GM12878 (cell line): Measurements from ENCODE around the gene SLC7A5.
"Not testable (repeated sequence)": the region's sequence is repeated elsewhere in the genome, so short reads cannot be mapped to it uniquely, and the experiment has no call there.

Experiments used
- CBFB ChIP-seq: IDR thresholded peaks from 2 replicates; pipeline ENCODE4 v1.6.1; 2016; ENCODE audit warnings: antibody characterized with exemption, low read depth
- CREB1 ChIP-seq: IDR thresholded peaks from 2 replicates; pipeline ENCODE4 v1.6.1; 2012; ENCODE audit warnings: low read depth, mild to moderate bottlenecking, inconsistent platforms
- MYB ChIP-seq: fragments of 150-350 bp; IDR thresholded peaks from 2 replicates; pipeline ENCODE4 v1.6.1; 2014; ENCODE audit warnings: mild to moderate bottlenecking, low read depth, low read length, borderline replicate concordance
- NRF1 ChIP-seq: conservative IDR thresholded peaks from 2 replicates; pipeline ENCODE4 v1.6.1; 2011; ENCODE audit warnings: mild to moderate bottlenecking, low read depth, low read length, improper control_type of control experiment
- POLR2A ChIP-seq: IDR thresholded peaks from 2 replicates; pipeline ENCODE4 v1.6.1; 2011; ENCODE audit warnings: low read depth, mild to moderate bottlenecking, low read length
- ZNF384 ChIP-seq: IDR thresholded peaks from 2 replicates; pipeline ENCODE4 v1.6.1; 2012; ENCODE audit warnings: low read depth, mild to moderate bottlenecking, low read length, improper control_type of control experiment, borderline replicate concordance
- TF ChIP-seq, protein P1 (sequence below): fragments of 450-650 bp; IDR thresholded peaks from 2 replicates; pipeline ENCODE4 v1.6.1; 2018; ENCODE audit warnings: mild to moderate bottlenecking, low read depth, moderate library complexity; ENCODE audit not compliant: partially characterized antibody
- TF ChIP-seq, protein P2 (sequence below): IDR thresholded peaks from 2 replicates; pipeline ENCODE4 v1.6.1; 2012; ENCODE audit warnings: mild to moderate bottlenecking, low read depth, low read length
- TF ChIP-seq, protein P3 (sequence below), 3 experiments: IDR thresholded peaks in 2 of 3; conservative IDR thresholded peaks in 1 of 3; 2 replicates each; pipeline ENCODE4 v1.5.1; 2011; ENCODE audit warnings: low read depth in 3 of 3, low read length in 3 of 3, mild to moderate bottlenecking in 3 of 3, control low read depth in 2 of 3, moderate library complexity in 2 of 3, inconsistent platforms in 1 of 3, mixed read lengths in 1 of 3; ENCODE audit not compliant: control insufficient read depth in 2 of 3, insufficient read depth in 1 of 3; ENCODE audit errors: extremely low read depth in 1 of 3
- TF ChIP-seq, protein P4 (sequence below): IDR thresholded peaks from 2 replicates; pipeline ENCODE4 v1.6.1; 2011; ENCODE audit warnings: low read depth, mild to moderate bottlenecking, low read length, moderate library complexity, borderline replicate concordance; ENCODE audit errors: extremely low read depth

DNA sequence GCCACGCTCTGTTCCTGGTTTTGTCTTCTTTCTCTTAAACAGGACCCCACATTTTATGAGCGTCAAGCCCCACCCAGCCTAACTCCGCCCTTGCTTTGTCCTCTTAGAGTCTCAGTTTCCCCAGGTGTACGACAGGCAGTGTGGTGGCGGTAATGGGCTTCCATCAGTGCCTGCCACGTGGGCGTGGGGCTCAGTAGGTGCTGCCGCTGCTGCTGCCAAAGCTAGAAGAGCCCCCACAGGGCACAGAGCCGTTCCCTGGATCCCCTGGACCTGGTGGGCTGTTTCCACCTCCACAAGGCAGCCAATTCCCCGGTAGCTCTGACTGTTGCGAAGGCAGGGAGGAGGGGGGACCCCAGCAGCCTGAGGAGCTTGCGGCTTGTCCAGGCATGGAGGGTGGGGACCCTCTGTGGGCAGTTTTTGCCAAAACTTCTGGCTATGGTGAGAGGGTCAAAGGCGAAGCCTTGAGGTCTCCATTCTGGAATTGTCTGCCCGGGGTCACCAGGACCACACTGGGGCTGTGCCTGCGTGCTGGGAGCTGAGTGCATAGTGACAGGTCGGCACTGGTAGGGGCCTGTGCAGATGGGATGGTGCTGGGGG, 27.7 kb upstream of the SLC7A5 start:
- TF ChIP-seq, protein P1, sequence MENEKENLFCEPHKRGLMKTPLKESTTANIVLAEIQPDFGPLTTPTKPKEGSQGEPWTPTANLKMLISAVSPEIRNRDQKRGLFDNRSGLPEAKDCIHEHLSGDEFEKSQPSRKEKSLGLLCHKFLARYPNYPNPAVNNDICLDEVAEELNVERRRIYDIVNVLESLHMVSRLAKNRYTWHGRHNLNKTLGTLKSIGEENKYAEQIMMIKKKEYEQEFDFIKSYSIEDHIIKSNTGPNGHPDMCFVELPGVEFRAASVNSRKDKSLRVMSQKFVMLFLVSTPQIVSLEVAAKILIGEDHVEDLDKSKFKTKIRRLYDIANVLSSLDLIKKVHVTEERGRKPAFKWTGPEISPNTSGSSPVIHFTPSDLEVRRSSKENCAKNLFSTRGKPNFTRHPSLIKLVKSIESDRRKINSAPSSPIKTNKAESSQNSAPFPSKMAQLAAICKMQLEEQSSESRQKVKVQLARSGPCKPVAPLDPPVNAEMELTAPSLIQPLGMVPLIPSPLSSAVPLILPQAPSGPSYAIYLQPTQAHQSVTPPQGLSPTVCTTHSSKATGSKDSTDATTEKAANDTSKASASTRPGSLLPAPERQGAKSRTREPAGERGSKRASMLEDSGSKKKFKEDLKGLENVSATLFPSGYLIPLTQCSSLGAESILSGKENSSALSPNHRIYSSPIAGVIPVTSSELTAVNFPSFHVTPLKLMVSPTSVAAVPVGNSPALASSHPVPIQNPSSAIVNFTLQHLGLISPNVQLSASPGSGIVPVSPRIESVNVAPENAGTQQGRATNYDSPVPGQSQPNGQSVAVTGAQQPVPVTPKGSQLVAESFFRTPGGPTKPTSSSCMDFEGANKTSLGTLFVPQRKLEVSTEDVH, result not testable (repeated sequence)
- TF ChIP-seq, protein P2, sequence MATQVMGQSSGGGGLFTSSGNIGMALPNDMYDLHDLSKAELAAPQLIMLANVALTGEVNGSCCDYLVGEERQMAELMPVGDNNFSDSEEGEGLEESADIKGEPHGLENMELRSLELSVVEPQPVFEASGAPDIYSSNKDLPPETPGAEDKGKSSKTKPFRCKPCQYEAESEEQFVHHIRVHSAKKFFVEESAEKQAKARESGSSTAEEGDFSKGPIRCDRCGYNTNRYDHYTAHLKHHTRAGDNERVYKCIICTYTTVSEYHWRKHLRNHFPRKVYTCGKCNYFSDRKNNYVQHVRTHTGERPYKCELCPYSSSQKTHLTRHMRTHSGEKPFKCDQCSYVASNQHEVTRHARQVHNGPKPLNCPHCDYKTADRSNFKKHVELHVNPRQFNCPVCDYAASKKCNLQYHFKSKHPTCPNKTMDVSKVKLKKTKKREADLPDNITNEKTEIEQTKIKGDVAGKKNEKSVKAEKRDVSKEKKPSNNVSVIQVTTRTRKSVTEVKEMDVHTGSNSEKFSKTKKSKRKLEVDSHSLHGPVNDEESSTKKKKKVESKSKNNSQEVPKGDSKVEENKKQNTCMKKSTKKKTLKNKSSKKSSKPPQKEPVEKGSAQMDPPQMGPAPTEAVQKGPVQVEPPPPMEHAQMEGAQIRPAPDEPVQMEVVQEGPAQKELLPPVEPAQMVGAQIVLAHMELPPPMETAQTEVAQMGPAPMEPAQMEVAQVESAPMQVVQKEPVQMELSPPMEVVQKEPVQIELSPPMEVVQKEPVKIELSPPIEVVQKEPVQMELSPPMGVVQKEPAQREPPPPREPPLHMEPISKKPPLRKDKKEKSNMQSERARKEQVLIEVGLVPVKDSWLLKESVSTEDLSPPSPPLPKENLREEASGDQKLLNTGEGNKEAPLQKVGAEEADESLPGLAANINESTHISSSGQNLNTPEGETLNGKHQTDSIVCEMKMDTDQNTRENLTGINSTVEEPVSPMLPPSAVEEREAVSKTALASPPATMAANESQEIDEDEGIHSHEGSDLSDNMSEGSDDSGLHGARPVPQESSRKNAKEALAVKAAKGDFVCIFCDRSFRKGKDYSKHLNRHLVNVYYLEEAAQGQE, result not testable (repeated sequence)
- not testable (repeated sequence) for TF ChIP-seq MYB, POLR2A, ZNF384, CBFB, CREB1, NRF1
- TF ChIP-seq, protein P3, sequence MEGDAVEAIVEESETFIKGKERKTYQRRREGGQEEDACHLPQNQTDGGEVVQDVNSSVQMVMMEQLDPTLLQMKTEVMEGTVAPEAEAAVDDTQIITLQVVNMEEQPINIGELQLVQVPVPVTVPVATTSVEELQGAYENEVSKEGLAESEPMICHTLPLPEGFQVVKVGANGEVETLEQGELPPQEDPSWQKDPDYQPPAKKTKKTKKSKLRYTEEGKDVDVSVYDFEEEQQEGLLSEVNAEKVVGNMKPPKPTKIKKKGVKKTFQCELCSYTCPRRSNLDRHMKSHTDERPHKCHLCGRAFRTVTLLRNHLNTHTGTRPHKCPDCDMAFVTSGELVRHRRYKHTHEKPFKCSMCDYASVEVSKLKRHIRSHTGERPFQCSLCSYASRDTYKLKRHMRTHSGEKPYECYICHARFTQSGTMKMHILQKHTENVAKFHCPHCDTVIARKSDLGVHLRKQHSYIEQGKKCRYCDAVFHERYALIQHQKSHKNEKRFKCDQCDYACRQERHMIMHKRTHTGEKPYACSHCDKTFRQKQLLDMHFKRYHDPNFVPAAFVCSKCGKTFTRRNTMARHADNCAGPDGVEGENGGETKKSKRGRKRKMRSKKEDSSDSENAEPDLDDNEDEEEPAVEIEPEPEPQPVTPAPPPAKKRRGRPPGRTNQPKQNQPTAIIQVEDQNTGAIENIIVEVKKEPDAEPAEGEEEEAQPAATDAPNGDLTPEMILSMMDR (IDR thresholded peaks at IDR 0.05 in 2 of 3, conservative IDR thresholded peaks at IDR 0.05 in 1 of 3; ENCODE audit: control insufficient read depth in 2 of 3, extremely low read depth in 1 of 3, insufficient read depth in 1 of 3, low read depth in 3 of 3, low read length in 3 of 3), result not testable (repeated sequence)
- TF ChIP-seq, protein P4, sequence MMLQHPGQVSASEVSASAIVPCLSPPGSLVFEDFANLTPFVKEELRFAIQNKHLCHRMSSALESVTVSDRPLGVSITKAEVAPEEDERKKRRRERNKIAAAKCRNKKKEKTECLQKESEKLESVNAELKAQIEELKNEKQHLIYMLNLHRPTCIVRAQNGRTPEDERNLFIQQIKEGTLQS, result not testable (repeated sequence)
